Adipose tissue (tissue), 3 donors: ENCODE data around the gene OAF. TPM values are rescaled to one million over a fixed set of nuclear protein-coding genes. Genes with fewer than 3 reads are reported as not detected.

Experiments
- H3K27ac ChIP-seq: one replicate; pipeline ENCODE4 v1.5.1; 2013; ENCODE audit warnings: low read depth, low read length
- WGBS, 3 donors: extraction: QIAGEN DNeasy Blood & Tissue Kit; methylation state at CpG; one replicate each; pipeline ENCODE4 v1.1.7; 2013; 5-methylcytosine and 5-hydroxymethylcytosine counted together
- polyA plus RNA-seq, 3 donors: library from polyadenylated mRNA; stranded (reverse); fragments of 200-250 nt; gene quantifications; one replicate each; pipeline ENCODE4 v1.2.3, GENCODE V29; 2013
- donor health status: healthy with polysubstance abuse.
- donor health status: Bipolar disorder and iron deficiency.
- donor health status: healthy.

The OAF gene
- polyA plus RNA-seq, 3 donors = 37.0 to 110 (median 49.4) TPM

DNA sequence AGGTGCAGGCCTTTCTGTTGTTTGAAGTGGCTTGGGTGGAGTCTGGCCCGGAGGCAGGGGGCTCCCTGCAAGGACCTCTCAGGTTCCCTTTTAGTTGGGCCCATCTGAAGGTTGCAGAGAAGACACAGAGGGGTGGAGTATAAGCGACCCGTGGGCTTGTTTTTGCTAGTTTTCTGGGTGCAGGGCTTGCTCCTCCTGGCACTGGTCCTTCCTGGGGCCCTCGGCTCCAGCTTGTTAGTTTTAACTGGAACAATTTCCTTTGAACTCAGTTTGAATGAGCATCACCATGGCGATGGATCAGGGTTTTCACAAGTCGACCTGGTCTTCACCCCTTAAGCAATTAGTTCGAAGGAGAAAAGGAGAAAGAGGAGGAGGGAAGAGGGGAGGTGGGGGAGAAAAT lies 28.5 kb upstream of the OAF start:
- WGBS, 3 donors = 58 to 73% (median 67%) methylated on average over 7 of the region's 7 CpGs
- no peak overlapping the region for H3K27ac ChIP-seq

DNA sequence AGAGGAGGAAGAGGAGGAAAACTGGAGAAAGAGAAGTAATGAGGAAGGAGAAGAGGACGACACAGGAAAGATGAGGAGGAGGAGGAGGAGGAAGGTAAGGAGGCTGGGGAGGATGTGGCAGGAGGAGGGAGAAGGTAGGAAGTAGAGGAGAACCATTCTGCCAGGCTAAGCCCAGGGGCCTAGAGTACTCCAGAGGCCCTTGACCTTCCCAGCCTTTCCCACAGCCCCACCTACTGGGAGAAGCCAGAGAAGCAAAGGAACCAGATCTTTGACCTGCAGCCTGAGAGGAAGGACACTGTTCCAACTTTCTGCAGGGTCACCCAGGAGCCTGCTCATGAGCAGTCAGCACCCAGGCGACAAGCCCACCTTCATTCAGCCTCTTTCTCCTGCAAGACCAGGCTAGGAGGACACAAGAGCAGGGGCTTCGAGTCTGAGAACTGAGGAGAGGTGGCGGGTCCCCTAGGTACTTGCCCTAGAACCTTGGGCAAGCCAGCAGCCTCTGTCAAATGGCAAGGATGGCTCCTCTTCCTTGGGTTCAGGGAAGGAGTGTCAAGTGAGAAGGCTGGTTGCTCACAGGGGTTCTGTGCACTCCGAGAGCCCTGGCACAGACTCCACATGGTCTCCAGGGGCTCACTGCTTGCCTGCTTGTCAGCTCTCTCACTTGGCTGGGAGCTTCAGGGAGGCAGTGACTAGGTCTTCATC lies 27.9 kb upstream of the OAF start:
- 65 to 71% (median 69%) methylated on average over 5 of the region's 5 CpGs for WGBS, 3 donors
- no peak overlapping the region for H3K27ac ChIP-seq

DNA sequence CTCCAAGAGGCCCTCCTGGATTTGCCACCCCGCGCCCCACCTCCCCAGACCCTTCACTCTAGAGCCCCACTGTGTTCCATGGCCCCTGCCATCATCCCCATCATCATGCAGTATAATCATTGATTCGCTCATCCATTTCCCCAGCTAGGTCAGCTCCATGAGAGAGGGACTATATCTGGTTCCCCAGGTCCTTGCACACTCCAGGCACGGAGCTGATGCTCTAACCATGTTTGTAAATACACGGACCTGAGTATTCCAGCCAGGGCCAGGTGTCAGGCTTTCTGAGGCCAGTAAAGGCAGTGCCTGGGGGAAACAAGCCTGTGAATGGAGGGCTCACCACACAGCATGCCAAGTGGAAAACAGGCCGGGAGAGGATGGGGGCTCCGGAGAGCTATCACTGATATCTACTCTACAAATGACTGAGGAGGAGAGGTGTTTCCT lies 27.1 kb upstream of the OAF start:
- 61 to 82% (median 81%) methylated on average over 7 of the region's 7 CpGs for WGBS, 3 donors
- H3K27ac ChIP-seq = no peak overlapping the region

- H3K27ac ChIP-seq = no peak overlapping the region
- WGBS, 3 donors = 34 to 60% (median 59%) methylated on average over 11 of the region's 11 CpGs
Measured at GRCh38 chr11:120184371-120184945, 26.4 kb upstream of the OAF start.

DNA sequence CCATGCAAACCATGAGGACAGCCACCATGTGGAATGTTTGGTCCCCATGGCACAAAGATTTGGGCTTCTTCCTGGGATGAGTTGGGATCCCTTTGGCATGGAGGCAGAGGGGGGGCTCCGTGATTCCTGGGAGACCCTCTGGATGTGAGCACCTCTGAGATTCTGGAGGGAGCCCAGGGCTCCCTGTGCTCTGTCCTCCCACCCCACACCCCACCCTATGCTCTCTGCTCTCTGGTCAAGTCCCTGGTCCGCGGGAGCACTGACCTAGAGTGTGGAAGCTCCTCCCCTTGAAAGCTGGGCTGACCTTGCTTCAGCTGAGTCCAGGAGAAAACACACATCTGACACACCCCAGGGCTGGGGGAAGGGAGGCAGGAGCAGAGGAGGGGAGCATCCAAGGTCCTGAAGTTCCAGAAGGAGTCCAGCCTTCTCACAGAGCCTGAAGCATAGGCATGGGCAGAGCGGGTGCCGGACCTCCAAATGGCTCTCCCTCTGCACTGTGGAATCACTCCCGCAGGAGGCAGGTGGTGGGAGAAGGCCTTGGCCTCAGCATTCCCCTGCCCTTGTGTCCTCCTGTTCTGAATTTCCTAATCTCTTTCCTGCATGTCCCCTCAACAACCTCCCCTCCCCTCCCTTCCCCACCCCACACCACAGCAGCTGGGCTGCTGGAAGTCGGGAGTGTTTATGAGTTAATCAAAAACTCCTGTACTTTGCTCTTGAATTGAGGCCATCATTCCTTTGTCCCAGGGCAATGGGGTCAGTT lies 25.7 kb upstream of the OAF start:
- H3K27ac ChIP-seq = no peak overlapping the region
- 20 to 58% (median 39%) methylated on average over 7 of the region's 7 CpGs for whole genome bisulfite sequencing, 3 donors

DNA sequence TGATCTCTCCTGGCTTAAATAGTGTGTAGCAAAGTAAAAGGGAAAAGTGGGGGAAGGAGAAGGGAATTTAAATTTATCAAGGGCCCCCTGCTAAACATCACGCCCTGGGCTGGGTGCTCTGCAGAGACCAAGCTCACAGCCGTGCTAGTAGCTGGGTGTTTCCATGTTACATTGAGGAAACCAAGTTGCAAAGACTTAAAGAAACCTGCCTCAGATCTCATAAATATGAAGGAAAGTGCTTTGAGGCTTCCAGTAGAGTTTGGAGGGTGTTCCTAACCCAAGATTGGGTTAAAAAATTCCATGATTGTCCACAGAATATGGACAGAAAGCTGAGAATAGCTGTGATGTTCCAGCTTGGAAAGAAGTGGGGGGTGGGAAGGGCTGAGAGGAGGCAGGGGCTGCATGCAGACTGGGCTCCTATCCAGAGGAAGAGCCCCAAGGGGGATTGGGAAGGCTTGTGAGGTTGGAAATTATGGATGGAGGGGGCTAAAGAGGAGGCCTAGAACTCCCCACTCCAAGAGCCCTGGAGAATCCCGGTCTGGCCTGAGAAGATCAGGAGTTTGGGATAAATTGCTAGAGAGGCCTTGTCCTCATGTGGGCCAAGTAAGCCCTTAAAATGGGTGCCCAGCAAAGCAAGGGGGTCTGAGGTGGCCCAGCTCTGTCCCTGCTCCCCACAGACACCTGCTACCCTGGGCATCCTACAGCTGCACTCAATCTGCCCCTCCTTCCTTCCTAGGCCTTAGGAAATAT lies 25.0 kb upstream of the OAF start:
- 41 to 60% (median 55%) methylated on average over 3 of the region's 3 CpGs for WGBS, 3 donors
- no peak overlapping the region for H3K27ac ChIP-seq

- no peak overlapping the region for H3K27ac ChIP-seq
Measured at GRCh38 chr11:120186456-120186773, 24.4 kb upstream of the OAF start.

GRCh38 chr11:120186774-120187591 lies 23.8 kb upstream of the OAF start:
- 31 to 64% (median 56%) methylated on average over 17 of the region's 17 CpGs for WGBS, 3 donors
- no peak overlapping the region for H3K27ac ChIP-seq

DNA sequence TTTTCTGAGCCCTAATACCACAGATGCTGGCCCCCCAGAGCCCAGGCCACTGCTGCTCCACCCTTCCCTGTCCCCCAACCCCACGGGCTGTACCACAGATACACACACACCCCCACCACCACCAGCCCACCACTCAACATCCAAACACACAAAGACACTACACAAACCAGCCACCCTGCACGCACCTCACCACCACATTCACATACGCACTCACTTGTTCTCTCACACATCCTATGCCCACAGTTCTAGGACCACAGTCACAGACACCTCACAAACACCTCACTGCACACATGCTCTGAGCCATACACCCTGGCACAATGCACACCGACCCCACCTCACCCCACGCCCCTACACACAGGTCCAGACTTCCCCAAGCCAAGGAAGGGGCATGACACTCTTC lies 22.5 kb upstream of the OAF start:
- H3K27ac ChIP-seq = no peak overlapping the region
- WGBS, 3 donors = 84 to 90% (median 89%) methylated on average over 5 of the region's 5 CpGs

DNA sequence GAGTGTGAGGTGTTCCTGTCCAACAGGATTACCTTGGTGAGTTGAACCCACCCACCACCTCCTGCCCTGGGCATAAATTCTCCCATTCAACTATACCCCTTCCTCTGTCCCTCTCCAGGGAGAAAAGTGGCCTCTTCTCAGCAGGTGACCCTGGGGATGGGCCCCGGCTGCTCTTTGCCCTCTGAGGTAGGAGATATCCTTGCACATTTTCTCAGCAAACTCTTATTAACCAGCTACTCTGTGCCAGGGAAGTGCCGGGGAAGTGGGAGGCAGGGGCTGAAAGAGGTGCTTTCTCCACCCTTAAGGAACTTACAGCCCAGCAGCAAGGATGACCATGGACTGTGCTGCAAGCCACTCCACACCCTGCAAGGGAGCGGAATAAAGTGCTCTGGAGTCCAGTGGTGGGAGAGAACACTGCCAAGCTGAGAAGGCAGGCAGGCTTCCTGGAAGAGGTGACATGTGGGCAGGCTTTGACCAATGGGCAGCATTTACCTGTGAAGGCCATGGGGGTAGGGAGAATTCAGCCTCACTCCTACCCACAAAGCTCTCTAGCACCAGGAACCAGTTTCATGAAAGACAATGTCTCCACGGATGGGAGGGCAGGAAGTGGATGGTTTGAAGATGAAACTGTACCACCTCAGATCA lies 21.9 kb upstream of the OAF start:
- 67 to 89% (median 78%) methylated on average over 4 of the region's 4 CpGs for WGBS, 3 donors
- no peak overlapping the region for H3K27ac ChIP-seq

DNA sequence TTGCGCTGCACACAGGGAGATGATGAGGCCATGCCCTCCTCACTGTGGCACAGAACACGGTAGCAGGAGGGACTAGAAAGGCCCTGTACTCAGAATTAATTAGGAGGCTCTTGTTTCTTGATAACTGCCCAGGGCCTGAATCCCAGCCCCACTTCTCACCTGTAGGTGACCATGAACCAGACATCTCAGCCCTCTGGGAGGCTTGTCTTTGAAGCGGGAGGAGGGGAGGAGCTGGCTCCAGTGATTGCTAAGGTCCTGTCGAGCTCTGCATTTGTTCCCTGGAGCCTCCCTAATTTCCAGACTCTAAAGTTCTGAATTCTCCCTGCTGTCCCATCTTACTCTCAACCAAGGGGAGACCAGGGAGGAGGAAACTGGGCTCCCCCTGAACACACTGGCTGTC lies 19.8 kb upstream of the OAF start:
- no peak overlapping the region for H3K27ac ChIP-seq
- 89 to 92% (median 89%) methylated on average over 4 of the region's 4 CpGs for WGBS, 3 donors

- WGBS, 3 donors = 26 to 80% (median 78%) methylated on average over 13 to 15 of the region's 15 CpGs
- no peak overlapping the region for H3K27ac ChIP-seq
Measured at GRCh38 chr11:120192831-120193625, 17.8 kb upstream of the OAF start.

GRCh38 chr11:120194166-120194565 lies 16.7 kb upstream of the OAF start:
- WGBS, 3 donors = 94 to 97% (median 96%) methylated on average over 4 of the region's 4 CpGs
- H3K27ac ChIP-seq = no peak overlapping the region

GRCh38 chr11:120195601-120196320 lies 15.1 kb upstream of the OAF start:
- 79 to 83% (median 80%) methylated on average over 13 of the region's 13 CpGs for WGBS, 3 donors
- no peak overlapping the region for H3K27ac ChIP-seq

DNA sequence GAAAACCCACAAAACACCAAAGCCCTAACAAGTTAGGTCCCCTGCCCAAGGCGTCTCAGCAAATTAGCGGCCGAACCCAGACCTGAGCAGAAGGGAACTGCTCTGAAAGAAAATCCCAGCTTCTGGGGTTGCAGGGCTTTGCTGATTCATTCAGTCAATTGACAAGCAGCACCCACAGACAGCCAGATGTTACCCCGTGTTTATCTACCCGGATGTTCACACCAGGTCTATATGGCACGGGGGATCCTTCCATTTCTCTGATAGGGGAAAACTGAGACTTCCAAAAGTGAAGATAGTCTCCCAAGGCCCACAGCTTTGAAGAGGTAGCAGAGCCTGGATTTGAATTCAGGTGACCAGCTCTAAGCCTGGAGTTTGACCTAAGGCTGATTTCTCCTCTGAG lies 14.0 kb upstream of the OAF start:
- WGBS, 3 donors = 72 to 84% (median 77%) methylated on average over 6 of the region's 6 CpGs
- no peak overlapping the region for H3K27ac ChIP-seq

- WGBS, 3 donors = 68 to 87% (median 75%) methylated on average over 14 of the region's 14 CpGs
- no peak overlapping the region for H3K27ac ChIP-seq
Measured at GRCh38 chr11:120197251-120197891, 13.5 kb upstream of the OAF start.
